HG02642 (cell line): ENCODE results near the gene SERHL2.
"Not testable (repeated sequence)": the region's sequence is repeated elsewhere in the genome, so short reads cannot be mapped to it uniquely, and the experiment has no call there.

Source experiments
- ATAC-seq: cut with Tn5 transposase; IDR thresholded peaks from one replicate; pipeline ENCODE4 v1.9.1; 2021; ENCODE audit warnings: mild to moderate bottlenecking; ENCODE audit not compliant: unreplicated experiment, poor library complexity

SERHL2 gene

GRCh38 chr22:42602470-42602869 is 48.7 kb downstream of the SERHL2 start:
- no peak for ATAC-seq

- no peak for ATAC-seq
These were observed 49.7 kb downstream of the SERHL2 start for GRCh38 chr22:42603427-42603826.

- no peak for ATAC-seq
These were observed 50.6 kb downstream of the SERHL2 start for GRCh38 chr22:42604403-42604802.

GRCh38 chr22:42607641-42608040 is 53.9 kb downstream of the SERHL2 start:
- ATAC-seq: not testable (repeated sequence)

GRCh38 chr22:42608136-42608822 is 54.5 kb downstream of the SERHL2 start:
- no peak for ATAC-seq

GRCh38 chr22:42608823-42609361 is 55.1 kb downstream of the SERHL2 start:
- no peak for ATAC-seq

- ATAC-seq: no peak
These were observed 56.4 kb downstream of the SERHL2 start for GRCh38 chr22:42610186-42610585.

GRCh38 chr22:42611051-42611450 is 57.3 kb downstream of the SERHL2 start:
- no peak for ATAC-seq

- no peak for ATAC-seq
These were observed 58.6 kb downstream of the SERHL2 start for GRCh38 chr22:42612336-42612735.

GRCh38 chr22:42613872-42614301 is 60.1 kb downstream of the SERHL2 start:
- ATAC-seq: no peak

GRCh38 chr22:42614312-42615091 is 60.7 kb downstream of the SERHL2 start, which contains the start of gene POLDIP3:
POLDIP3 (minus strand) TSS chr22:42614883; CDS start chr22:42614857, 26 bp downstream.
- peak; percentile 78 for ATAC-seq

GRCh38 chr22:42615092-42615859 is 61.5 kb downstream of the SERHL2 start:
- ATAC-seq: peak; percentile 46

GRCh38 chr22:42615860-42616175 is 62.1 kb downstream of the SERHL2 start:
- not testable (repeated sequence) for ATAC-seq

GRCh38 chr22:42617155-42617983 is 63.6 kb downstream of the SERHL2 start:
- ATAC-seq: no peak

- ATAC-seq: no peak
These were observed 65.7 kb downstream of the SERHL2 start for GRCh38 chr22:42619261-42620063.

- ATAC-seq: no peak
These were observed 66.3 kb downstream of the SERHL2 start for GRCh38 chr22:42620084-42620483.

GRCh38 chr22:42621505-42622002 is 67.8 kb downstream of the SERHL2 start:
- ATAC-seq: no peak

- no peak for ATAC-seq
These were observed 68.4 kb downstream of the SERHL2 start for GRCh38 chr22:42622061-42622710.
